Measurements from ENCODE around the gene RPL10A. TPM values are rescaled to one million over a fixed set of nuclear protein-coding genes. Genes with fewer than 3 reads are reported as not detected.

RPL10A gene
- total RNA-seq, 1 donor from 2014 or later: 1,773 TPM

DNA sequence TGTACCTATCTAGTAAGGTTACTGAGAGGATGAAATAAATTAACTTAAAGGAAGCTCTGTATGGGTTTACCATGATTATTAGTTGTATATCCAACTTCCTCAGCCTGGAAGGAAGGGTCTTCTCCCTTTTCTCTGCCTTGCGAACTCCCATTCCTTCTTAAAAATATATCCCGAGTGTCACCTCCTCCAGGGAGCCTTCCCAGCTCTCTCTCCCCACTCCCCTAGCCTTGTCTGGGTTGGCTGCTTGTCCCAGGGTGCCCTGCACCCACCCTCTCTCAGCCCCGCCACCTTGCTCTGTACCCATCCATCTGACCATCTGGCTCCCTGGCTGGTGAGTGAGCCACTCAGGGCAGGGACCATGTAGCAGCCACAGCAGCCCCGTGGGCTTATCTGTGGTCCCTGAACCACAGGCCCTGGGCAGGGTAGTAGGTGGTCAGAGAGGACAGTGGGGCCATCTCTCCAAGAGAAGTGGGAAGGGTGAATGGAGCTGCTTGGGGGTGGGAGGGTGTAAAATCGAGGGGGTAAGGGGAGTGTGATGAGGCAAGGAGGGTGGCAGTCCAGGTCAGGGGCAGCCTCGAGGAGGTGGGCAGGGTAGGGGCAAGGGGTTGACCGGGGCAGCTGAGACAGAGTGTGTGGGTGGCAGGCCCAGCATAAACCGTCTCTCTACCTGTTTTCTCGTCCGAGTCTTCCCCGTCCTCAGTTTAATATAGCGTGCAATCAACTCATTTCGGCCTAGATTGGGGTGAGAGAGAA is 15.9 kb downstream of the RPL10A start:
- no peak overlapping the region for H3K4me3 Mint-ChIP-seq (ENCODE audit: low read depth)
- no peaks in the 10 kb centered on the region for H3K36me3 Mint-ChIP-seq (ENCODE audit: low read depth)
- no peak overlapping the region for H3K27ac Mint-ChIP-seq
- H3K27me3 Mint-ChIP-seq (ENCODE audit: low read depth): no peaks in the 10 kb centered on the region
- intact Hi-C loops (cut with micrococcal nuclease): no loop called here
- DNase-seq (ENCODE audit: low spot score): no peak
- no peaks in the 10 kb centered on the region for H3K9me3 Mint-ChIP-seq
- peaks cover 6% of the 10 kb centered on the region for H3K4me1 Mint-ChIP-seq (ENCODE audit: low read depth)

GRCh38 chr6:35484921-35485392 is 16.8 kb downstream of the RPL10A start:
- Mint-ChIP-seq H3K4me1 (ENCODE audit: low read depth) (peaks cover 6% of the 10 kb centered on the region), H3K27ac (no peak overlapping the region), H3K9me3 (no peaks in the 10 kb centered on the region), H3K36me3 (ENCODE audit: low read depth) (no peaks in the 10 kb centered on the region), H3K4me3 (ENCODE audit: low read depth) (no peak overlapping the region), H3K27me3 (ENCODE audit: low read depth) (no peaks in the 10 kb centered on the region)
- DNase-seq (ENCODE audit: low spot score): no peak
- intact Hi-C loops (cut with micrococcal nuclease): no loop called here

DNA sequence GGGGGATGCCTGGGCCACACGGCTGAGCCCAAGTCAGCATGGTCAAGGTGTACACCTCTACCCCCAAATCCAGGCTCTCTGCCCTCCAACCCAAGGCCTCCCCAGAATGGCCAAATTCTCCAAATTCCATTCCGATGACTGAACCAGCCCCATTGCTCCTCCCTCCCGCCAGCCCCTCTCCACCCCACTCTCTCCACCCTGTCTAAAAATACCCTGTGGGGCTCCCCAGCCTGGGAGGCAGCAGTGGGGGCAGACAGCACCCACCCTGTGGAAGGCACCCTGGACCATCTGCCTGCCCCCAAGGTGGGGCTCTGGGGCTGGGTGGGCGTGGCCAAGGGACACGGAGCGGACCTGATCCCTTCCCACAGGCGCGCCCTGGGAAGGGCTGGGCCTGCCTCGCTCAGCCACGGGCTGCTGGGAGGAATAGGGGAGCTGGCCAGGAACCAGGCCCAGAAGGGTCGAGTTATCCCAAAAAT is 17.2 kb downstream of the RPL10A start:
- H3K4me1 Mint-ChIP-seq (ENCODE audit: low read depth): peaks cover 6% of the 10 kb centered on the region
- no peaks in the 10 kb centered on the region for H3K9me3 Mint-ChIP-seq
- no peaks in the 10 kb centered on the region for H3K27me3 Mint-ChIP-seq (ENCODE audit: low read depth)
- no peak for DNase-seq (ENCODE audit: low spot score)
- no peak overlapping the region for H3K27ac Mint-ChIP-seq
- H3K36me3 Mint-ChIP-seq (ENCODE audit: low read depth): no peaks in the 10 kb centered on the region
- H3K4me3 Mint-ChIP-seq (ENCODE audit: low read depth): no peak overlapping the region
- intact Hi-C loops (cut with micrococcal nuclease): no loop called here

DNA sequence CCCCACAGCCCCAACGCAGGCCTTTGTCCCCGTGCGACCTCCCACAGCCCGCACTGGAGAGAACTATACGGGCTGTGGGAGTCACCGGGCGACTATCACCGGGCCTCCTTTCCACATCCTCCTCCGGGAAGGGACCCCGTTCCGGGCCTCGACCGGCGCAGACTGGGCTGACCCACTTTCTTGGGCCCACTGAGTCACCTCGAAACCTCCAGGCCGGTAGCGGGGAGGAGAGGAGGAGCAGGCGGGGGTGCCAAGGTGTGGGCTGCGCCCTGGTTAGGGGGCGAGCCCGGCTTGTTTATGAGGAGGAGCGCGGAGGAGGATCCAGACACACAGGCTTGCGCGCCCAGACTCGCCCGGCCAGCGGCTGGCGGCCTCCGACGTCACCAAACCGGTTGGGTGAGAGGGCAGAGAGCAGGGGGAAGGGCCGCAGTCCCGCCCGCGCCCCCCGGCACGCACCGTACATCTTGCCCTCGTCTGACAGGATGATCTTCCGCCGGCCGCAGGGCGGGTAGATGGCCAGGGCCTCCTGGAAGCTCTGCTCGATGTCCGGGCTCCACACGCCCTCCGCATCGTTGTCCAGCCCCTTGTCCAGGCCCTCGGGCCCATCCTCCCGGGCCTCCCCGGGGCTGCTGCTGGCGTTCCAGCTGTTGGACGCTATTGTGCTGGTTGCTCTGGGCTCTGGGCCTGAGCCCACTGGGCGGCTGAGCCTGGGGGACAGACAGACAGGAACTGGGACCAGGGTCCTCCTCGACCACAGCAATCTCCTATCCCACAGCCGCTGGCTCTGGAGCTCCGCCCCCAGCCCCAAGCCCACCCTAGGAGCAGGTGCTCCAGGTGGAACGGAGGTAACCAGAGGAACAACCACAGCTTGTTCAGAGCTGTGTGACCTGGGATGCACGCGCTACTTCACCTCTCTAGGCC is 18.1 kb downstream of the RPL10A start:
- H3K4me3 Mint-ChIP-seq (ENCODE audit: low read depth): no peak overlapping the region
- DNase-seq (ENCODE audit: low spot score): no peak
- no peak overlapping the region for H3K27ac Mint-ChIP-seq
- no peaks in the 10 kb centered on the region for H3K9me3 Mint-ChIP-seq
- intact Hi-C loops (cut with micrococcal nuclease): no loop called here
- H3K4me1 Mint-ChIP-seq (ENCODE audit: low read depth): peaks cover 6% of the 10 kb centered on the region
- no peaks in the 10 kb centered on the region for H3K36me3 Mint-ChIP-seq (ENCODE audit: low read depth)
- H3K27me3 Mint-ChIP-seq (ENCODE audit: low read depth): peaks cover 4% of the 10 kb centered on the region

DNA sequence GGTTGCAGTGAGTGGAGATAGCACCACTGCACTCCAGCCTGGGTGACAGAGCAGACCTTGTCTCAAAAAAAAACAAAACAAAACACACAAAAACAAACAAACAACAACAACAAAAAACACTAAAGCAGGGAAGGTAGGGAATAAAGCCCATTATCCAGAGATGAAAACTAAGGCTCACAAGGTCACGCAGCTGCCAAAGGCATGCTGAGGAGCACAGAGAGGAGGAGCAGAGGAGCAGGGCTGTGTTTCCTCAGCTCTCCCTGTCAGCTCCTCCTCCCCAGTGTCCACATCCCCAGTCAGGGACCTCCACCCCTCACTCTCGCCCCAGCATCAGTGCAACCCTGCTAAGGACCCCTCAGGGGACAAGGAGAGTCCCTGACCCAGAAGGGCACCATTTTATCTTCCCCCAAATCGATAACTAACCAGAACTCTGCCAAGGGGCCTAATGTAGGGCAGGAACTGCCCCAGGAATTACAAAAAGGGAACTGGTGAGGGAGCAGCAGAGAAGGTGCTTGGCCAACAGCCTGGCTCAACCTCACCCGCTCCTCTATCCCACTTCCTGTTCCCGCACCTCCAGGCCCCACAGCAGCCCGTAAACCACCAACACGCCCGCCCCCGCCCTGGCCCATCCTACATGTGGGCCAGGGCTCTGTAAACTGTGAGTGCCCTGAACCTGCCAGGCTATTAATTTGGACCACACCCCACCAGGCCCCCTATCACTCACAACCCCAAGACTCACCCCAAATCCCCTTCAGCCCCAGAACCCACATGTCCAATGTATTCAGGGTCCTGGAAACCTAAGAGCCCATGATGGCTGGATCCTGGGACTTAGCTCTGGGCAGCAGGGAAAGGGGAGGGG is 19.7 kb downstream of the RPL10A start:
- no peak overlapping the region for H3K4me3 Mint-ChIP-seq (ENCODE audit: low read depth)
- no peak overlapping the region for H3K27ac Mint-ChIP-seq
- peaks cover 6% of the 10 kb centered on the region for H3K4me1 Mint-ChIP-seq (ENCODE audit: low read depth)
- DNase-seq (ENCODE audit: low spot score): no peak
- peaks cover 5% of the 10 kb centered on the region for H3K27me3 Mint-ChIP-seq (ENCODE audit: low read depth)
- no peaks in the 10 kb centered on the region for H3K9me3 Mint-ChIP-seq
- intact Hi-C loops (cut with micrococcal nuclease): no loop called here
- H3K36me3 Mint-ChIP-seq (ENCODE audit: low read depth): no peaks in the 10 kb centered on the region

GRCh38 chr6:35488517-35488862 is 20.3 kb downstream of the RPL10A start:
- intact Hi-C loops (cut with micrococcal nuclease): no loop called here
- Mint-ChIP-seq H3K27me3 (ENCODE audit: low read depth) (peaks cover 5% of the 10 kb centered on the region), H3K4me3 (ENCODE audit: low read depth) (no peak overlapping the region), H3K4me1 (ENCODE audit: low read depth) (peaks cover 6% of the 10 kb centered on the region), H3K27ac (no peak overlapping the region), H3K9me3 (no peaks in the 10 kb centered on the region), H3K36me3 (ENCODE audit: low read depth) (no peaks in the 10 kb centered on the region)
- DNase-seq (ENCODE audit: low spot score): no peak

- Mint-ChIP-seq H3K27me3 (ENCODE audit: low read depth) (peaks cover 6% of the 10 kb centered on the region), H3K4me3 (ENCODE audit: low read depth) (no peak overlapping the region), H3K4me1 (ENCODE audit: low read depth) (peaks cover 8% of the 10 kb centered on the region), H3K9me3 (no peaks in the 10 kb centered on the region), H3K27ac (no peak overlapping the region), H3K36me3 (ENCODE audit: low read depth) (no peaks in the 10 kb centered on the region)
- intact Hi-C loops (cut with micrococcal nuclease): no loop called here
- DNase-seq (ENCODE audit: low spot score): no peak
Measured at GRCh38 chr6:35489066-35489465, 20.9 kb downstream of the RPL10A start.

- no peak for DNase-seq (ENCODE audit: low spot score)
- Mint-ChIP-seq H3K4me3 (ENCODE audit: low read depth) (no peak overlapping the region), H3K27me3 (ENCODE audit: low read depth) (peaks cover 10% of the 10 kb centered on the region), H3K36me3 (ENCODE audit: low read depth) (no peaks in the 10 kb centered on the region), H3K27ac (no peak overlapping the region), H3K9me3 (no peaks in the 10 kb centered on the region), H3K4me1 (ENCODE audit: low read depth) (peaks cover 9% of the 10 kb centered on the region)
- intact Hi-C loops (cut with micrococcal nuclease): no loop called here
Measured at GRCh38 chr6:35489995-35490791, 22.0 kb downstream of the RPL10A start.

DNA sequence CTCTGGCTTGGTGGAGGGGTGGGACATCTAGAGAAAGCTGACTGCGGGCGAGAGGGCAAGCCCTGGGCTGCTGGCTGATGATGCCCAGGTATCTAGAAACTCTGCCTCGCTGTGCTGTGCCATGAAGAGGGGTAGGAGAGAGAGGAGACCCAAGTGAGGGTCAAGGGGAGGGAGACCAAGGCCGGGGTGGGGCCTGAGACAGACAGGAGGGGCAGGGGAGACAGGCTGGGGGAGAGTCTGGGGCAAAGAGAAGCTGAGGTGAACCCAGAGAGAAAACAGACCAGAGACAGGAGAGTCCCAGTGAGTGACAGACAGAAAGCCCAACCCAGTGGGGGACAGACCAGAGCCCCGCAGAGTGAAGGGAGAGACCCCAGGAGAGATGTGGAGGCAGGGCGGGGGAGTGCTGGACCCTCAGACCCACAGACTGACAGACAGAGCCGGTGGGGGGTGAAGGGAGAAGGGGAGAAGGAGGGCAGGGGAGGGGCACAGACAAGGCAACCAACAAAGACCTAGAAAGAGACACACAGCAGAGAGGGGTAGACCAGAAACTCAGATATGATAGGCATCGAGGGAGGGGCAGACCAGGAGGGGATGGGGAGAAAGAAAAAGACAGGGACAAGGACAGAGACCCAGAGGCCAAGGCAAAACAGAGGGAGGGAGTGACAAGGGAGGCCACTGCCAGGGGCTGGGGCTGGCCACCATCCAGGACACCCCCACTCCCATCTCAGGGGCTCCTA is 22.8 kb downstream of the RPL10A start:
- no peaks in the 10 kb centered on the region for H3K36me3 Mint-ChIP-seq (ENCODE audit: low read depth)
- H3K4me1 Mint-ChIP-seq (ENCODE audit: low read depth): peaks cover 9% of the 10 kb centered on the region
- intact Hi-C loops (cut with micrococcal nuclease): no loop called here
- DNase-seq (ENCODE audit: low spot score): no peak
- H3K27ac Mint-ChIP-seq: no peak overlapping the region
- H3K9me3 Mint-ChIP-seq: no peaks in the 10 kb centered on the region
- H3K27me3 Mint-ChIP-seq (ENCODE audit: low read depth): peaks cover 13% of the 10 kb centered on the region
- H3K4me3 Mint-ChIP-seq (ENCODE audit: low read depth): no peak overlapping the region

DNA sequence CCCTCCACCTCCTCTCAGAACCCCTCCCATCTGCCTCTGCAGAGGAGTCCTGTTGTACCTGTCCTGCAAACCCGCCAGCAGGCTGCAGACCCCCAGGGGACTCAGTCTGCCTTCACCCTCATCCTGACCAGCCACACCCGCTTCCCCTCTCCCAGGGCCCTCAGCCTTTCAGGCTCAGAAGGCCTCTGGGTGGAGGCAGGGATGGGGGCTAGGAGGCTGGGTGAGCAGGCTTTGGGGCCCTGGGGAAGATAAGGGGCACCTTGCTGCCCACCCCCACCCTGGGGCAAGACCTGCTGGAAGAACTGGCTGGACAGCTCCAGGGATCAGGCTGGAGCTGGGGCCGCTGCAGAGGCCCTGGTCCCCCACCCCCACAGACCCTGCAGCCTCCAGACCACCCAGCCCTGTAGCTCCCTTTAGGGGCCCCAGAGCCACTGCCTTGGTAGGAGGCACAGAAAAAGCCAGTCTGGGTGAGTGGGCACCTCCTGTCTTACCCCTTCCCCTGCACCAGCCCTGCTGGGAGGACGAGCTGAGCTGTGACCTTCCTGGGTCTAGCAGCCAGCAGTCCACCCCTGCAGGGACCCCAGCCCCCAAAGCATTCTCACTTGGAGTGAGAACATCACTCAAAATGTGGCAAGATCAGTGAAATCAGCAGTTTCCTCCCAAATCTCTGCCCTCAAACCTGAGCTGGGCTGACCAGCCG is 23.5 kb downstream of the RPL10A start:
- Mint-ChIP-seq H3K27me3 (ENCODE audit: low read depth) (peaks cover 14% of the 10 kb centered on the region), H3K4me1 (ENCODE audit: low read depth) (peaks cover 9% of the 10 kb centered on the region), H3K36me3 (ENCODE audit: low read depth) (no peaks in the 10 kb centered on the region), H3K4me3 (ENCODE audit: low read depth) (no peak overlapping the region), H3K9me3 (no peaks in the 10 kb centered on the region), H3K27ac (no peak overlapping the region)
- no peak for DNase-seq (ENCODE audit: low spot score)
- intact Hi-C loops (cut with micrococcal nuclease): no loop called here
